HCT116 (cell line): ENCODE measurements around the gene EVL. TPM values are rescaled to one million over a fixed set of nuclear protein-coding genes. Genes with fewer than 3 reads are reported as not detected.

Experiments
- ATAC-seq: fragments of 200-7000 bp; cut with Tn5 transposase; 2 replicates; pipeline ENCODE4 v1.9.1; 2020; ENCODE audit warnings: mild to moderate bottlenecking, moderate library complexity
- BruUV-seq: library from RNA; stranded (reverse); fragments of 400-500 nt; replicated peaks from 2 replicates; lab custom pipeline; 2021; lab: Mats Ljungman, UMichigan
- CTCF ChIA-PET: fragments of 300-600 bp; sonication (Branson Sonifier 250); formaldehyde crosslinking; loops from one replicate; lab custom pipeline; 2021; ENCODE audit warnings: antibody characterized with exemption; lab: Charles Lee
- POLR2A ChIA-PET: fragments of 300-600, 350-600 bp; sonication (Branson Sonifier 250); formaldehyde crosslinking; loops from one replicate; lab custom pipeline; 2021; ENCODE audit warnings: antibody characterized with exemption; lab: Charles Lee
- RAD21 ChIA-PET, 2 experiments: fragments of 300-600 bp; sonication (Branson Sonifier 250); formaldehyde crosslinking; loops; one replicate each; lab custom pipeline; 2023; ENCODE audit warnings: low total read pairs in 2 of 2; ENCODE audit not compliant: uncharacterized antibody in 2 of 2, unreplicated experiment in 2 of 2, low non-redundant PET in 1 of 2; lab: Charles Lee
- DNase-seq: peaks from one replicate; pipeline ENCODE4 v3.0.0-alpha.2; 2010; ENCODE audit warnings: low read depth, low spot score
- H2AFZ ChIP-seq: fragments of 200-600 bp; shearing (Covaris generic), sonication (generic); 2 replicates; pipeline ENCODE4 v1.6.1; 2017; ENCODE audit warnings: low read depth, mixed run types, mixed read lengths, antibody characterized with exemption, low read length; ENCODE audit not compliant: poor library complexity, severe bottlenecking
- H3K27ac ChIP-seq: 2 replicates; pipeline ENCODE4 v1.5.1; 2012; ENCODE audit warnings: low read depth, low read length
- H3K27me3 ChIP-seq: fragments of 200-600 bp; sonication (generic); 2 replicates; pipeline ENCODE4 v1.6.1; 2016; ENCODE audit warnings: mixed run types, low read length, mixed read lengths; ENCODE audit not compliant: insufficient read depth
- H3K36me3 ChIP-seq, 2 experiments: fragments of 200-500 bp in 1 of 2; fragments of 200-600 bp in 1 of 2; sonication (Bioruptor generic) in 1 of 2; sonication (generic) in 1 of 2; 2 replicates each; pipeline versions ENCODE4 v1.5.1 to v1.6.1; 2014 to 2016; ENCODE audit warnings: low read length in 2 of 2, inconsistent platforms in 1 of 2, mixed read lengths in 1 of 2, mixed run types in 1 of 2; ENCODE audit not compliant: insufficient read depth in 2 of 2, control insufficient read depth in 1 of 2
- H3K4me1 ChIP-seq, 2 experiments: fragments of 200-600 bp in 1 of 2; sonication (generic) in 1 of 2; 2 replicates each; pipeline versions ENCODE4 v1.5.1 to v1.6.1; 2012 to 2017; ENCODE audit warnings: low read length in 2 of 2, inconsistent platforms in 1 of 2, mild to moderate bottlenecking in 1 of 2, mixed read lengths in 1 of 2, mixed run types in 1 of 2, moderate library complexity in 1 of 2; ENCODE audit not compliant: insufficient read depth in 2 of 2, control insufficient read depth in 1 of 2
- H3K4me2 ChIP-seq: fragments of 200-600 bp; sonication (generic); 2 replicates; pipeline ENCODE4 v1.6.1; 2017; ENCODE audit warnings: mixed run types, low read length, mixed read lengths
- H3K4me3 ChIP-seq, 2 experiments: fragments of 200-600 bp in 1 of 2; sonication (generic) in 1 of 2; replicated peaks in 1 of 2; 2 replicates each; pipeline ENCODE4 v1.5.1; 2011 to 2016; ENCODE audit warnings: low read length in 2 of 2, control low read depth in 1 of 2, low read depth in 1 of 2, mild to moderate bottlenecking in 1 of 2, mixed read lengths in 1 of 2, mixed run types in 1 of 2
- H3K79me2 ChIP-seq: fragments of 200-600 bp; sonication (generic); 2 replicates; pipeline ENCODE4 v1.6.1; 2017; ENCODE audit warnings: mild to moderate bottlenecking, mixed run types, low read length, moderate library complexity, mixed read lengths; ENCODE audit not compliant: insufficient read depth
- H3K9ac ChIP-seq: fragments of 200-600 bp; sonication (generic); 2 replicates; pipeline ENCODE4 v1.6.1; 2016; ENCODE audit warnings: low read length, mixed read lengths
- H3K9me2 ChIP-seq: fragments of 200-600 bp; sonication (generic), shearing (Covaris generic); 2 replicates; pipeline ENCODE4 v1.6.1; 2017; ENCODE audit warnings: mixed run types, mild to moderate bottlenecking, moderate library complexity; ENCODE audit not compliant: insufficient read depth
- H3K9me3 ChIP-seq, 2 experiments: fragments of 200-500 bp in 1 of 2; fragments of 200-600 bp in 1 of 2; sonication (Bioruptor generic) in 1 of 2; sonication (generic) in 1 of 2; 2 replicates each; pipeline ENCODE4 v1.6.1; 2014 to 2017; ENCODE audit warnings: low read length in 2 of 2, mixed read lengths in 2 of 2, inconsistent platforms in 1 of 2, low read depth in 1 of 2, mild to moderate bottlenecking in 1 of 2, mixed run types in 1 of 2, moderate library complexity in 1 of 2; ENCODE audit not compliant: control insufficient read depth in 1 of 2, insufficient read depth in 1 of 2
- H4K20me1 ChIP-seq: fragments of 200-600 bp; sonication (generic), shearing (Covaris generic); 2 replicates; pipeline ENCODE4 v1.6.1; 2017; ENCODE audit warnings: mixed run types, mild to moderate bottlenecking, moderate library complexity; ENCODE audit not compliant: insufficient read depth
- CBX3 ChIP-seq: IDR thresholded peaks from 2 replicates; pipeline ENCODE4 v1.6.1; 2012; ENCODE audit warnings: low read depth
- CEBPB ChIP-seq: IDR thresholded peaks from 2 replicates; pipeline ENCODE4 v1.6.1; 2012; ENCODE audit warnings: low read depth
- CTCF ChIP-seq, 3 experiments: fragments of 200-600 bp in 1 of 3; sonication (generic) in 1 of 3; IDR thresholded peaks in 2 of 3; conservative IDR thresholded peaks in 1 of 3; 2 replicates each; pipeline ENCODE4 v1.5.1; 2012 to 2017; ENCODE audit warnings: low read depth in 2 of 3, low read length in 2 of 3, antibody characterized with exemption in 1 of 3, borderline replicate concordance in 1 of 3, control low read depth in 1 of 3, mild to moderate bottlenecking in 1 of 3, mixed read lengths in 1 of 3, mixed run types in 1 of 3, moderate library complexity in 1 of 3; ENCODE audit not compliant: insufficient read depth in 1 of 3
- EGR1 ChIP-seq: IDR thresholded peaks from 2 replicates; pipeline ENCODE4 v1.6.1; 2012; ENCODE audit warnings: low read depth
- ELF1 ChIP-seq: IDR thresholded peaks from 2 replicates; pipeline ENCODE4 v1.6.1; 2012; ENCODE audit warnings: low read depth, borderline replicate concordance
- FOSL1 ChIP-seq: IDR thresholded peaks from 2 replicates; pipeline ENCODE4 v1.6.1; 2012; ENCODE audit warnings: low read depth
- JUND ChIP-seq: IDR thresholded peaks from 2 replicates; pipeline ENCODE4 v1.6.1; 2012
- RAD21 ChIP-seq: IDR thresholded peaks from 2 replicates; pipeline ENCODE4 v1.6.1; 2012; ENCODE audit warnings: low read depth, mild to moderate bottlenecking
- SP1 ChIP-seq: IDR thresholded peaks from 2 replicates; pipeline ENCODE4 v1.6.1; 2012; ENCODE audit warnings: low read depth
- SRF ChIP-seq: IDR thresholded peaks from 2 replicates; pipeline ENCODE4 v1.6.1; 2012; ENCODE audit warnings: low read depth
- ZBTB33 ChIP-seq: IDR thresholded peaks from 2 replicates; pipeline ENCODE4 v1.6.1; 2011; ENCODE audit warnings: mild to moderate bottlenecking, low read length, moderate library complexity; ENCODE audit not compliant: insufficient replicate concordance; ENCODE audit errors: extremely low read depth
- ZNF274 ChIP-seq: fragments of 200-500 bp; sonication (Bioruptor generic); IDR thresholded peaks from 2 replicates; pipeline ENCODE4 v1.6.1; 2014; ENCODE audit warnings: mild to moderate bottlenecking, low read depth, low read length, inconsistent platforms
- intact Hi-C: fragments of 100-400 bp; cut with micrococcal nuclease; formaldehyde crosslinking; loops from 2 replicates; pipeline ENCODE4 v1.10.0; 2022
- total RNA-seq: library from RNA; stranded (reverse); gene quantifications from one replicate; pipeline ENCODE4 v1.2.1, GENCODE V29; 2021; ENCODE audit not compliant: unreplicated experiment

Gene EVL
- total RNA-seq, 1 experiment from 2014 or later = 19.9 TPM

- Histone ChIP-seq H3K9me2 (no peaks in the 10 kb centered on the region), H3K4me1 (peaks cover 16 to 27% of the 10 kb centered on the region in 2 experiments), H3K79me2 (no peaks in the 10 kb centered on the region), H4K20me1 (no peaks in the 10 kb centered on the region), H3K9ac (peak overlapping the region; percentile 56), H3K4me2 (peak overlapping the region; percentile 87), H3K4me3 (peak overlapping the region; percentile 37 to 56), H3K36me3 (no peaks in the 10 kb centered on the region), H2AFZ (peak overlapping the region; percentile 82), H3K27ac (peak overlapping the region; percentile 62), H3K9me3 (no peaks in the 10 kb centered on the region), H3K27me3 (no peaks in the 10 kb centered on the region)
- RAD21 ChIA-PET = no interaction called here
- intact Hi-C loops = no loop called here
- BruUV-seq = no TSS peak
- ATAC-seq (peak; percentile 84), DNase-seq (peak; percentile 71)
- CTCF ChIA-PET = no interaction called here
- POLR2A ChIA-PET = no interaction called here
- peak; percentile 96 for TF ChIP-seq CEBPB
- TF ChIP-seq RAD21 = no peak
- TF ChIP-seq FOSL1 = peak; percentile 94
- no peak for TF ChIP-seq CBX3
- TF ChIP-seq ELF1 = no peak
- peak; percentile 83 for TF ChIP-seq JUND
- TF ChIP-seq ZBTB33 = peak; percentile 33
- peak; percentile 29; the same call in 1 of the 2 replicates for TF ChIP-seq EGR1
- peak; percentile 63 for TF ChIP-seq SP1
- TF ChIP-seq ZNF274 = no peak
- TF ChIP-seq CTCF (IDR thresholded peaks at IDR 0.05 in 2 of 3, conservative IDR thresholded peaks at IDR 0.05 in 1 of 3; ENCODE audit: borderline replicate concordance in 1 of 3, insufficient read depth in 1 of 3, low read depth in 2 of 3, low read length in 2 of 3) = peak; percentile 24 to 47 (median 27); a peak in 3 of 6 replicates
- peak; percentile 26; the same call in 1 of the 2 replicates for TF ChIP-seq SRF
These were observed 33.5 kb upstream of the EVL start for GRCh38 chr14:100031506-100032281.
